Tibial nerve (tissue), 4 donors: ENCODE measurements around the gene RIN3.

Experiments used
- EP300 ChIP-seq, 2 donors: sonication (generic); formaldehyde crosslinking; IDR thresholded peaks; one replicate each; pipeline ENCODE4 v1.6.1; 2017; ENCODE audit warnings: antibody characterized with exemption in 2 of 2, mild to moderate bottlenecking in 1 of 2
- POLR2A ChIP-seq, 2 donors: fragments of 450-650 bp; IDR thresholded peaks; one replicate each; pipeline ENCODE4 v1.6.1; 2017; ENCODE audit warnings: antibody characterized with exemption in 2 of 2, mild to moderate bottlenecking in 2 of 2, moderate library complexity in 2 of 2
- TF ChIP-seq, protein P1 (sequence below), 5 experiments: fragments of 200-600 bp in 3 of 5; fragments of 450-650 bp in 2 of 5; sonication (generic) in 3 of 5; IDR thresholded peaks; one replicate each; pipeline ENCODE4 v1.5.1; 2016 to 2019; ENCODE audit warnings: antibody characterized with exemption in 5 of 5, mild to moderate bottlenecking in 3 of 5, moderate library complexity in 2 of 5

DNA sequence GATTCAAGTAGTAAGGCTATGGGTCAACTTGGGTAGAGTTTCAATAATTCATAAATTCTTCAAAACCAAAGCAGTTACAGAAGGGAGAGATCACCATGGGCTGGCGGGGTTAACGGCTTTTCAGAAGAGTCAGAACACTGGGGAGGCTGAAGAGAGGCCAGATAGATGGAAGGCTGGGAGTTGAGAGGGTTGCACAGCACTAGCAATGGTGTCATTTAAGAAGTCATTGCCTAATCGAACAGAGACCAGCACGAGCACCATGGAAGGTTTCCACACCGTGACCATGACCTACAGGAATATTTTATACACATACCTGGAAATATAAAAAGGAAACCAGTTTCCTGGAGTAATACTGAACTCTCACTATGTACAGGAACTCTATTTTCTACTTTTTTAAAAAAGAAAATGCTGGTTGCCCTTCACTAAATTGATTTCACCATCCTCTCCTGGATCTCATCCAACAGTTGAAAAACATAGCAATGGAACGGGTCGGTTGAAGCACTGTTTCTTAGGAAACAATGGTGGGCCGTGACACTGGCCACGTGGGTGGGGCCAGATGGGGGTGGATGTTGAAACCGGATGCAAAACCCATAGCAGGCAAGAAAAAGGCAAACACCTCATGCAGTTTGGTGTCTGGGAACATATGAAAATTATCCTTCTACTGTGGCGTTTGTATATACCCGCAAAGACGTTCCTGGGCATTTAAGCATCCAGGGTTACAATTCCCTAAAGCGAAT lies 38.0 kb upstream of the RIN3 start:
- TF ChIP-seq, protein P1, sequence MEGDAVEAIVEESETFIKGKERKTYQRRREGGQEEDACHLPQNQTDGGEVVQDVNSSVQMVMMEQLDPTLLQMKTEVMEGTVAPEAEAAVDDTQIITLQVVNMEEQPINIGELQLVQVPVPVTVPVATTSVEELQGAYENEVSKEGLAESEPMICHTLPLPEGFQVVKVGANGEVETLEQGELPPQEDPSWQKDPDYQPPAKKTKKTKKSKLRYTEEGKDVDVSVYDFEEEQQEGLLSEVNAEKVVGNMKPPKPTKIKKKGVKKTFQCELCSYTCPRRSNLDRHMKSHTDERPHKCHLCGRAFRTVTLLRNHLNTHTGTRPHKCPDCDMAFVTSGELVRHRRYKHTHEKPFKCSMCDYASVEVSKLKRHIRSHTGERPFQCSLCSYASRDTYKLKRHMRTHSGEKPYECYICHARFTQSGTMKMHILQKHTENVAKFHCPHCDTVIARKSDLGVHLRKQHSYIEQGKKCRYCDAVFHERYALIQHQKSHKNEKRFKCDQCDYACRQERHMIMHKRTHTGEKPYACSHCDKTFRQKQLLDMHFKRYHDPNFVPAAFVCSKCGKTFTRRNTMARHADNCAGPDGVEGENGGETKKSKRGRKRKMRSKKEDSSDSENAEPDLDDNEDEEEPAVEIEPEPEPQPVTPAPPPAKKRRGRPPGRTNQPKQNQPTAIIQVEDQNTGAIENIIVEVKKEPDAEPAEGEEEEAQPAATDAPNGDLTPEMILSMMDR (IDR thresholded peaks at IDR 0.05) = no peak
- TF ChIP-seq EP300 (IDR thresholded peaks at IDR 0.05) (peak; percentile 36 to 80), POLR2A (IDR thresholded peaks at IDR 0.05) (no peak)
